GM21576 (cell line): Measurements from ENCODE around the gene ATOSA.

Source experiments
- ATAC-seq: cut with Tn5 transposase; IDR thresholded peaks from one replicate; pipeline ENCODE4 v1.9.1; 2021; ENCODE audit warnings: mild to moderate bottlenecking, moderate library complexity; ENCODE audit not compliant: unreplicated experiment

The ATOSA gene

GRCh38 chr15:52679232-52680040 is at the start of gene ATOSA:
ATOSA (minus strand) TSS chr15:52679388; CDS start chr15:52678021, 1,367 bp downstream.
- peak; percentile 68 for ATAC-seq

- ATAC-seq = no peak
Observed at GRCh38 chr15:52728899-52729298, 49.7 kb upstream of the ATOSA start.

GRCh38 chr15:52727815-52728214 is 48.6 kb upstream of the ATOSA start:
- no peak for ATAC-seq

- ATAC-seq = no peak
Observed at GRCh38 chr15:52726195-52726594, 47.0 kb upstream of the ATOSA start.

GRCh38 chr15:52718551-52718950 is 39.4 kb upstream of the ATOSA start:
- ATAC-seq = no peak

- no peak for ATAC-seq
Observed at GRCh38 chr15:52717924-52718323, 38.7 kb upstream of the ATOSA start.

GRCh38 chr15:52717481-52717880 is 38.3 kb upstream of the ATOSA start:
- ATAC-seq = no peak

- no peak for ATAC-seq
Observed at GRCh38 chr15:52716536-52716935, 37.3 kb upstream of the ATOSA start.

GRCh38 chr15:52715411-52715810 is 36.2 kb upstream of the ATOSA start:
- ATAC-seq = no peak

- no peak for ATAC-seq
Observed at GRCh38 chr15:52714968-52715367, 35.8 kb upstream of the ATOSA start.

- no peak for ATAC-seq
Observed at GRCh38 chr15:52710708-52711389, 31.7 kb upstream of the ATOSA start.

- ATAC-seq = peak; percentile 46
Observed at GRCh38 chr15:52710050-52710707, 31.0 kb upstream of the ATOSA start.

GRCh38 chr15:52709187-52709981 is 30.2 kb upstream of the ATOSA start:
- peak; percentile 89 for ATAC-seq

- ATAC-seq = no peak
Observed at GRCh38 chr15:52706091-52706490, 26.9 kb upstream of the ATOSA start.

- no peak for ATAC-seq
Observed at GRCh38 chr15:52702390-52702789, 23.2 kb upstream of the ATOSA start.

- no peak for ATAC-seq
Observed at GRCh38 chr15:52699457-52699856, 20.3 kb upstream of the ATOSA start.

- ATAC-seq = no peak
Observed at GRCh38 chr15:52698514-52698913, 19.3 kb upstream of the ATOSA start.

- no peak for ATAC-seq
Observed at GRCh38 chr15:52697051-52697450, 17.9 kb upstream of the ATOSA start.

GRCh38 chr15:52695154-52695553 is 16.0 kb upstream of the ATOSA start:
- ATAC-seq = no peak

GRCh38 chr15:52689562-52689961 is 10.4 kb upstream of the ATOSA start:
- no peak for ATAC-seq

- ATAC-seq = peak; percentile 43
Observed at GRCh38 chr15:52683580-52683979, 4.4 kb upstream of the ATOSA start.
